ENCODE measurements around the gene TOLLIP.

The TOLLIP gene

DNA sequence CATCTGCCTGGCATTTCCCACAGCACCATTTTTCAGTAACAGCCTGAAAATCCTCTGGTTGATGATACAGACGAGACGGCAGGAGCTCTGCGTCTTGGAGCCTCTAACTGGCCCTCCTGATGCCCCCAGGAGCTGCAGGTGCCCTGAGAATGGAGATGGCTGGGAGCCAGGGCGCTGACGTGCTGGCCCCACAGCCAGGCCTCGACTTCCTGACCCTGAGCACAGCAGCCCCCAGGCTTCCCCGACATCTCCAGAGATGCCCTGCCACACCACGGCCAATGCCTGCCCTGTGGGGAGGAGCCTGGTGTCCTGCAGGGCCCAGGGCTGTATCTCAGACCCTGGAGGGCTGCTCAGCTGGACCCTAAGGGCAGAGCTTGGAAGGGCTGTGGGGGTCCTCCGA is 21.5 kb downstream of the TOLLIP start:
- Histone ChIP-seq H3K4me2 (ENCODE audit: insufficient read depth, low read length, poor library complexity, severe bottlenecking) (no peak overlapping the region), H3K79me1 (ENCODE audit: low read depth, low read length) (peaks cover 18% of the 10 kb centered on the region), H3K14ac (ENCODE audit: low read length) (no peak overlapping the region)

DNA sequence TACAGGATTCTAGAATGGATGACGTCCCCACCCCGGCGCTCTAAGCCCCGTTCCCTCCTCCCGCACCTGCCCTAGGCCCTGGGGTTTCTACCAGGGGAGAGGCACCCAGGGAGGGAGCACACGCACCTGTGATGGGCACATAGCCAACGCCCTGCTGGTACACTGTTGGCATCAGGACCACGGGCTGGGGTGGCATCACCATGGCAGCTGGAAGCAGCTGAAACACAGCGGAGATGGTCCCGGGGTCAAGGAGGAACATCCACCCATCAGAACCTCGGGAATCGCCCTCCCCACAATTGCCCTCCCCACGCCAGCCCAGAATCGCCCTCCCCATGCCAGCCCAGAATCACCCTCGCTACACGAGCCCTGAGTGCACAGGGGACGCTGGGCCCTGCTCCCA is 23.6 kb downstream of the TOLLIP start:
- no peak overlapping the region for H2AK5ac ChIP-seq (ENCODE audit: low read depth, low read length)
- H4K91ac ChIP-seq (ENCODE audit: low read depth, low read length, poor library complexity): no peak overlapping the region
- no peak overlapping the region for H3K23ac ChIP-seq (ENCODE audit: low read depth, low read length, poor library complexity)
- H2BK12ac ChIP-seq (ENCODE audit: low read length): no peak overlapping the region
- peak overlapping the region; percentile 48 for H3K18ac ChIP-seq (ENCODE audit: low read length)
- no CpG with 5 or more reads among the region's 17 CpGs for WGBS, 2 donors (ENCODE audit: extremely low coverage in 2 of 2, insufficient read length in 2 of 2, insufficient replicate concordance in 1 of 2)
- H3K4ac ChIP-seq (ENCODE audit: low read length): no peak overlapping the region
- H2AFZ ChIP-seq (ENCODE audit: low read length): no peak overlapping the region
- no peaks in the 10 kb centered on the region for H3K9me3 ChIP-seq (replicated peaks in 1 of 2; ENCODE audit: control insufficient read depth in 2 of 2, insufficient read depth in 1 of 2, low read depth in 1 of 2, low read length in 2 of 2)
- no peak overlapping the region for H2BK15ac ChIP-seq (ENCODE audit: low read length)
- no peak overlapping the region for H3K4me2 ChIP-seq (ENCODE audit: insufficient read depth, low read length, poor library complexity, severe bottlenecking)
- no peak overlapping the region for H2BK120ac ChIP-seq (ENCODE audit: low read depth, low read length)
- peaks cover 10% of the 10 kb centered on the region for H3K79me1 ChIP-seq (ENCODE audit: low read depth, low read length)
- no peak overlapping the region for H3K9ac ChIP-seq (ENCODE audit: low read depth, low read length, poor library complexity)
- no peak overlapping the region for H2BK5ac ChIP-seq (ENCODE audit: low read length)
- DNase-seq (ENCODE audit: low spot score): no peak
- H3K14ac ChIP-seq (ENCODE audit: low read length): no peak overlapping the region
- H3K4me3 ChIP-seq (ENCODE audit: low read length in 2 of 2): no peak overlapping the region
- peaks cover 34 to 79% of the 10 kb centered on the region in 2 donors for H3K36me3 ChIP-seq (replicated peaks in 1 of 2; ENCODE audit: control insufficient read depth in 2 of 2, insufficient read depth in 2 of 2, low read length in 2 of 2)
- H3K27me3 ChIP-seq (ENCODE audit: control insufficient read depth in 3 of 3, insufficient read depth in 3 of 3, low read depth in 1 of 3, low read length in 3 of 3): no peaks in the 10 kb centered on the region
- H4K8ac ChIP-seq (ENCODE audit: low read depth, low read length): no peak overlapping the region
- H3K4me1 ChIP-seq (ENCODE audit: control insufficient read depth in 2 of 2, insufficient read depth in 1 of 2, low read depth in 1 of 2, low read length in 2 of 2): no peaks in the 10 kb centered on the region
- no peak overlapping the region for H3K27ac ChIP-seq (replicated peaks; ENCODE audit: low read length)

More for the DNA sequence above, 21.5 kb downstream of the TOLLIP start:
- H2BK15ac ChIP-seq (ENCODE audit: low read length): no peak overlapping the region
- H3K9me3 ChIP-seq (replicated peaks in 1 of 2; ENCODE audit: control insufficient read depth in 2 of 2, insufficient read depth in 1 of 2, low read depth in 1 of 2, low read length in 2 of 2): no peaks in the 10 kb centered on the region
- H3K18ac ChIP-seq (ENCODE audit: low read length): no peak overlapping the region
- no peak overlapping the region for H2BK12ac ChIP-seq (ENCODE audit: low read length)
- no peak overlapping the region for H2BK120ac ChIP-seq (ENCODE audit: low read depth, low read length)
- no peak overlapping the region for H2AFZ ChIP-seq (ENCODE audit: low read length)
- no peaks in the 10 kb centered on the region for H3K4me1 ChIP-seq (ENCODE audit: control insufficient read depth in 2 of 2, insufficient read depth in 1 of 2, low read depth in 1 of 2, low read length in 2 of 2)
- no peak overlapping the region for H4K8ac ChIP-seq (ENCODE audit: low read depth, low read length)
- no peak overlapping the region for H2BK5ac ChIP-seq (ENCODE audit: low read length)
- H2AK5ac ChIP-seq (ENCODE audit: low read depth, low read length): no peak overlapping the region
- no peak overlapping the region for H3K27ac ChIP-seq (replicated peaks; ENCODE audit: low read length)
- no peak overlapping the region for H4K91ac ChIP-seq (ENCODE audit: low read depth, low read length, poor library complexity)
- no CpG with 5 or more reads among the region's 9 CpGs for WGBS, 2 donors (ENCODE audit: extremely low coverage in 2 of 2, insufficient read length in 2 of 2, insufficient replicate concordance in 1 of 2)
- H3K4ac ChIP-seq (ENCODE audit: low read length): no peak overlapping the region
- H3K36me3 ChIP-seq (replicated peaks in 1 of 2; ENCODE audit: control insufficient read depth in 2 of 2, insufficient read depth in 2 of 2, low read length in 2 of 2): peaks cover 37 to 78% of the 10 kb centered on the region in 2 donors
- no peak overlapping the region for H3K9ac ChIP-seq (ENCODE audit: low read depth, low read length, poor library complexity)
- H3K4me3 ChIP-seq (ENCODE audit: low read length in 2 of 2): peak overlapping the region in 1 of 2 donors; percentile 37
- no peak for DNase-seq (ENCODE audit: low spot score)
- H3K23ac ChIP-seq (ENCODE audit: low read depth, low read length, poor library complexity): peak overlapping the region; percentile 31
- H3K27me3 ChIP-seq (ENCODE audit: control insufficient read depth in 3 of 3, insufficient read depth in 3 of 3, low read depth in 1 of 3, low read length in 3 of 3): no peaks in the 10 kb centered on the region

GRCh38 chr11:1285316-1285744 is 24.1 kb downstream of the TOLLIP start:
- Histone ChIP-seq H3K27me3 (ENCODE audit: control insufficient read depth in 3 of 3, insufficient read depth in 3 of 3, low read depth in 1 of 3, low read length in 3 of 3) (no peaks in the 10 kb centered on the region), H3K4me1 (ENCODE audit: control insufficient read depth in 2 of 2, insufficient read depth in 1 of 2, low read depth in 1 of 2, low read length in 2 of 2) (no peaks in the 10 kb centered on the region), H2BK5ac (ENCODE audit: low read length) (peak overlapping the region; percentile 35), H2AK5ac (ENCODE audit: low read depth, low read length) (no peak overlapping the region), H3K9me3 (replicated peaks in 1 of 2; ENCODE audit: control insufficient read depth in 2 of 2, insufficient read depth in 1 of 2, low read depth in 1 of 2, low read length in 2 of 2) (no peaks in the 10 kb centered on the region), H2BK120ac (ENCODE audit: low read depth, low read length) (no peak overlapping the region), H3K36me3 (replicated peaks in 1 of 2; ENCODE audit: control insufficient read depth in 2 of 2, insufficient read depth in 2 of 2, low read length in 2 of 2) (peaks cover 33 to 79% of the 10 kb centered on the region in 2 donors), H3K4me2 (ENCODE audit: insufficient read depth, low read length, poor library complexity, severe bottlenecking) (no peak overlapping the region), H3K18ac (ENCODE audit: low read length) (no peak overlapping the region), H3K23ac (ENCODE audit: low read depth, low read length, poor library complexity) (peak overlapping the region; percentile 35), H2BK15ac (ENCODE audit: low read length) (no peak overlapping the region), H3K14ac (ENCODE audit: low read length) (no peak overlapping the region), H4K8ac (ENCODE audit: low read depth, low read length) (no peak overlapping the region), H4K91ac (ENCODE audit: low read depth, low read length, poor library complexity) (no peak overlapping the region), H3K4me3 (ENCODE audit: low read length in 2 of 2) (no peak overlapping the region), H3K9ac (ENCODE audit: low read depth, low read length, poor library complexity) (peak overlapping the region; percentile 84), H2AFZ (ENCODE audit: low read length) (no peak overlapping the region), H3K27ac (replicated peaks; ENCODE audit: low read length) (no peak overlapping the region), H2BK12ac (ENCODE audit: low read length) (no peak overlapping the region), H3K4ac (ENCODE audit: low read length) (no peak overlapping the region), H3K79me1 (ENCODE audit: low read depth, low read length) (peaks cover 10% of the 10 kb centered on the region)
- WGBS, 2 donors (ENCODE audit: extremely low coverage in 2 of 2, insufficient read length in 2 of 2, insufficient replicate concordance in 1 of 2): no CpG with 5 or more reads among the region's 23 CpGs
- no peak for DNase-seq (ENCODE audit: low spot score)

DNA sequence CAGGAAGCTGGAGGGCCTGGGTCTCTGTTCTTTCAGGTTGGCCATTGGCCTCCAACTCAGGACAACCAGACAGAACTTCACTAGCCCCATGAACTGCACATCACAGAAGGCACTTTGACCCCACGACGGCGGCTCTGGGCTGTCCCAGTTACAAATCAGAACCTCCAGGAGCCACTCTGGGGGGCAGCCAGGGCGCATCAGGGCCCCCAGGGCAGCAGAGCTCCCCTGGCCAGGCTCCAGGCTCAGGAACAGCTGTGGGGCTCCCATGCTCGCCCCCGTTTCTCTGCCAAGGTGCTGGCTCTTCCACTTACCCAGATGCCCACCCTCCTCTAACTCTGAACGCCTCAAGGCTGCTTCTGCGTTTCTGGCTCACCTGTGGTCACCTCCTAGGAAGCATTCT is 25.5 kb downstream of the TOLLIP start:
- Histone ChIP-seq H3K9ac (ENCODE audit: low read depth, low read length, poor library complexity) (no peak overlapping the region), H2BK15ac (ENCODE audit: low read length) (no peak overlapping the region), H3K9me3 (replicated peaks in 1 of 2; ENCODE audit: control insufficient read depth in 2 of 2, insufficient read depth in 1 of 2, low read depth in 1 of 2, low read length in 2 of 2) (no peaks in the 10 kb centered on the region), H3K4ac (ENCODE audit: low read length) (no peak overlapping the region), H3K79me1 (ENCODE audit: low read depth, low read length) (peaks cover 15% of the 10 kb centered on the region), H3K23ac (ENCODE audit: low read depth, low read length, poor library complexity) (no peak overlapping the region), H4K8ac (ENCODE audit: low read depth, low read length) (no peak overlapping the region), H3K4me3 (ENCODE audit: low read length in 2 of 2) (no peak overlapping the region), H2BK5ac (ENCODE audit: low read length) (no peak overlapping the region), H3K18ac (ENCODE audit: low read length) (no peak overlapping the region), H2BK120ac (ENCODE audit: low read depth, low read length) (no peak overlapping the region), H3K14ac (ENCODE audit: low read length) (no peak overlapping the region), H3K36me3 (replicated peaks in 1 of 2; ENCODE audit: control insufficient read depth in 2 of 2, insufficient read depth in 2 of 2, low read length in 2 of 2) (peaks cover 23 to 78% of the 10 kb centered on the region in 2 donors), H3K27me3 (ENCODE audit: control insufficient read depth in 3 of 3, insufficient read depth in 3 of 3, low read depth in 1 of 3, low read length in 3 of 3) (no peaks in the 10 kb centered on the region), H3K4me2 (ENCODE audit: insufficient read depth, low read length, poor library complexity, severe bottlenecking) (no peak overlapping the region), H3K4me1 (ENCODE audit: control insufficient read depth in 2 of 2, insufficient read depth in 1 of 2, low read depth in 1 of 2, low read length in 2 of 2) (no peaks in the 10 kb centered on the region), H2BK12ac (ENCODE audit: low read length) (no peak overlapping the region), H4K91ac (ENCODE audit: low read depth, low read length, poor library complexity) (no peak overlapping the region), H3K27ac (replicated peaks; ENCODE audit: low read length) (no peak overlapping the region), H2AK5ac (ENCODE audit: low read depth, low read length) (no peak overlapping the region), H2AFZ (ENCODE audit: low read length) (no peak overlapping the region)
- DNase-seq (ENCODE audit: low spot score): no peak
- no CpG with 5 or more reads among the region's 8 CpGs for WGBS, 2 donors (ENCODE audit: extremely low coverage in 2 of 2, insufficient read length in 2 of 2, insufficient replicate concordance in 1 of 2)
